Neural cell (in vitro differentiated cells): ENCODE data around the gene NEK6. TPM values are rescaled to one million over a fixed set of nuclear protein-coding genes. Genes with fewer than 3 reads are reported as not detected.

Experiments
- H2AFZ ChIP-seq: fragments of 200-600, 300-800 bp; sonication (generic), shearing (Covaris generic); 2 replicates; pipeline ENCODE4 v1.6.0; 2014; ENCODE audit warnings: low read depth, mild to moderate bottlenecking, antibody characterized with exemption, low read length, moderate library complexity
- H3F3A ChIP-seq: fragments of 200-600 bp; shearing (Covaris generic); 2 replicates; pipeline ENCODE4 v1.6.1; 2016; ENCODE audit warnings: mild to moderate bottlenecking, moderate library complexity, mixed read lengths, antibody characterized with exemption, low read length; ENCODE audit not compliant: insufficient read depth, poor library complexity, severe bottlenecking
- H3K27ac ChIP-seq: fragments of 200-600, 300-800 bp; sonication (generic), shearing (Covaris generic); 2 replicates; pipeline ENCODE4 v1.5.1; 2014; ENCODE audit warnings: mild to moderate bottlenecking, low read length, moderate library complexity
- H3K27me3 ChIP-seq: fragments of 300-800, 200-600 bp; sonication (generic), shearing (Covaris generic); 2 replicates; pipeline ENCODE4 v1.6.0; 2014; ENCODE audit warnings: mild to moderate bottlenecking, low read depth, low read length, moderate library complexity; ENCODE audit not compliant: insufficient read depth
- H3K36me3 ChIP-seq: fragments of 300-800, 200-600 bp; sonication (generic), shearing (Covaris generic); 2 replicates; pipeline ENCODE4 v1.5.1; 2014; ENCODE audit warnings: mild to moderate bottlenecking, antibody characterized with exemption, low read length, moderate library complexity; ENCODE audit not compliant: insufficient read depth
- H3K4me2 ChIP-seq: fragments of 300-800, 200-600 bp; sonication (generic), shearing (Covaris generic); 2 replicates; pipeline ENCODE4 v1.6.0; 2014; ENCODE audit warnings: mild to moderate bottlenecking, low read length
- H3K4me3 ChIP-seq: fragments of 300-800, 200-600 bp; sonication (generic), shearing (Covaris generic); 2 replicates; pipeline ENCODE4 v1.5.1; 2014; ENCODE audit warnings: mild to moderate bottlenecking, low read length, moderate library complexity
- H3K79me2 ChIP-seq: fragments of 200-600 bp; shearing (Covaris generic); replicated peaks from 2 replicates; pipeline ENCODE4 v1.6.0; 2014; ENCODE audit warnings: mild to moderate bottlenecking, low read length, moderate library complexity; ENCODE audit not compliant: insufficient read depth
- H3K9ac ChIP-seq: fragments of 300-800, 200-600 bp; sonication (generic), shearing (Covaris generic); 2 replicates; pipeline ENCODE4 v1.6.1; 2016; ENCODE audit warnings: mild to moderate bottlenecking, low read length, mixed read lengths
- H3K9me2 ChIP-seq: fragments of 200-600 bp; shearing (Covaris generic); 2 replicates; pipeline ENCODE4 v1.6.1; 2016; ENCODE audit warnings: mild to moderate bottlenecking, low read length, mixed read lengths; ENCODE audit not compliant: insufficient read depth
- H3K9me3 ChIP-seq: fragments of 200-600, 300-800 bp; sonication (generic), shearing (Covaris generic); 2 replicates; pipeline ENCODE4 v1.6.1; 2016; ENCODE audit warnings: mild to moderate bottlenecking, mixed run types, low read length, moderate library complexity, mixed read lengths
- H4K20me1 ChIP-seq: fragments of 200-600 bp; shearing (Covaris generic); 2 replicates; pipeline ENCODE4 v1.6.1; 2016; ENCODE audit warnings: mild to moderate bottlenecking, mixed run types; ENCODE audit not compliant: insufficient read depth
- EP300 ChIP-seq: fragments of 450-650 bp; conservative IDR thresholded peaks from 2 replicates; pipeline ENCODE4 v1.6.1; 2014; ENCODE audit warnings: antibody characterized with exemption, mild to moderate bottlenecking, moderate library complexity; ENCODE audit not compliant: poor library complexity, severe bottlenecking
- EZH2 ChIP-seq: fragments of 200-600, 300-800 bp; shearing (Covaris generic), sonication (generic); IDR thresholded peaks from 2 replicates; pipeline ENCODE4 v1.6.1; 2014; ENCODE audit warnings: antibody characterized with exemption, low read length, borderline replicate concordance, mild to moderate bottlenecking; ENCODE audit not compliant: insufficient read depth, poor library complexity, severe bottlenecking
- MXI1 ChIP-seq: fragments of 450-650 bp; conservative IDR thresholded peaks from 2 replicates; pipeline ENCODE4 v1.6.1; 2014; ENCODE audit warnings: antibody characterized with exemption, mild to moderate bottlenecking; ENCODE audit not compliant: poor library complexity, severe bottlenecking
- POLR2AphosphoS5 ChIP-seq: IDR thresholded peaks from 2 replicates; pipeline ENCODE4 v1.6.1; 2012
- RAD21 ChIP-seq: fragments of 450-650 bp; conservative IDR thresholded peaks from 2 replicates; pipeline ENCODE4 v1.6.1; 2014; ENCODE audit warnings: antibody characterized with exemption, mild to moderate bottlenecking, moderate library complexity
- SMC3 ChIP-seq: fragments of 450-650 bp; conservative IDR thresholded peaks from 2 replicates; pipeline ENCODE4 v1.6.1; 2014; ENCODE audit warnings: antibody characterized with exemption, mild to moderate bottlenecking, moderate library complexity; ENCODE audit not compliant: poor library complexity
- polyA plus RNA-seq: library from polyadenylated mRNA; depleted of rRNA; stranded (reverse); fragments of >200 nt; gene quantifications from 2 replicates; pipeline ENCODE4 v1.2.3, GENCODE V29; 2014
- TF ChIP-seq, protein P1 (sequence below): IDR thresholded peaks from 2 replicates; pipeline ENCODE4 v1.6.1; 2012; ENCODE audit warnings: borderline replicate concordance
- TF ChIP-seq, protein P2 (sequence below): fragments of 450-650 bp; IDR thresholded peaks from 2 replicates; pipeline ENCODE4 v1.5.1; 2014; ENCODE audit warnings: antibody characterized with exemption, mild to moderate bottlenecking, moderate library complexity; ENCODE audit not compliant: poor library complexity, severe bottlenecking

NEK6 gene
- polyA plus RNA-seq, 1 donor from 2014 or later = 4.6 TPM

DNA sequence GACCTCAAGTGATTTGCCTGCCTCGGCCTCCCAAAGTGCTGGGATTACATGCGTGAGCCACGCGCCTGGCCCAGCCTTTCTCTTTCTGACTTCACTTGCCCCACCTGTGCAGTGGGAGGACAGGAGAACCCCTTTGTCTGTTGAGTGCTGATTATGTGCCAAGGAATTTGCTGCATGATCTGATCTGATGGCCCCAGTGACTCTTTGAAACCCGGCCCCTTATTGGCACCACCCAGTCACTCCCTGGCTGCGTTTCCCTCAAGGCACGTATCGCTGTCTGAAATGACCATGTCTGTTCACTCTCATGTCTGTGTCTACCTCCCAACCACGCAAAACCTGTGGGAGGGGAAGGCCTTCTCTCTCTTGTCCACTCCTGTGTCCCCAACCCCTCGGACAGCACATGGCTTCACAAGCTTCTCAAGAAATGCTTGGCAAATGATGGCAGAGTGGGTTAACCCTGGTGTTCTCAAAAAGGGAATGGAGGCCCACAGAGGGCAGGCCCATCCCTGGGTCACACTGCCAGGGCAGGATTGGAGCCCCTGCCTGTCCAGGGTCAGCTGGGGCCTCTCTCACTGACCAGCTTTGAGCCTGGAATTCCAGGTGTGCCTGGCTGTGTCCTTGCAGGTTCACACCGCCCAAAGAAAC lies 21.9 kb downstream of the NEK6 start:
- TF ChIP-seq, protein P1, sequence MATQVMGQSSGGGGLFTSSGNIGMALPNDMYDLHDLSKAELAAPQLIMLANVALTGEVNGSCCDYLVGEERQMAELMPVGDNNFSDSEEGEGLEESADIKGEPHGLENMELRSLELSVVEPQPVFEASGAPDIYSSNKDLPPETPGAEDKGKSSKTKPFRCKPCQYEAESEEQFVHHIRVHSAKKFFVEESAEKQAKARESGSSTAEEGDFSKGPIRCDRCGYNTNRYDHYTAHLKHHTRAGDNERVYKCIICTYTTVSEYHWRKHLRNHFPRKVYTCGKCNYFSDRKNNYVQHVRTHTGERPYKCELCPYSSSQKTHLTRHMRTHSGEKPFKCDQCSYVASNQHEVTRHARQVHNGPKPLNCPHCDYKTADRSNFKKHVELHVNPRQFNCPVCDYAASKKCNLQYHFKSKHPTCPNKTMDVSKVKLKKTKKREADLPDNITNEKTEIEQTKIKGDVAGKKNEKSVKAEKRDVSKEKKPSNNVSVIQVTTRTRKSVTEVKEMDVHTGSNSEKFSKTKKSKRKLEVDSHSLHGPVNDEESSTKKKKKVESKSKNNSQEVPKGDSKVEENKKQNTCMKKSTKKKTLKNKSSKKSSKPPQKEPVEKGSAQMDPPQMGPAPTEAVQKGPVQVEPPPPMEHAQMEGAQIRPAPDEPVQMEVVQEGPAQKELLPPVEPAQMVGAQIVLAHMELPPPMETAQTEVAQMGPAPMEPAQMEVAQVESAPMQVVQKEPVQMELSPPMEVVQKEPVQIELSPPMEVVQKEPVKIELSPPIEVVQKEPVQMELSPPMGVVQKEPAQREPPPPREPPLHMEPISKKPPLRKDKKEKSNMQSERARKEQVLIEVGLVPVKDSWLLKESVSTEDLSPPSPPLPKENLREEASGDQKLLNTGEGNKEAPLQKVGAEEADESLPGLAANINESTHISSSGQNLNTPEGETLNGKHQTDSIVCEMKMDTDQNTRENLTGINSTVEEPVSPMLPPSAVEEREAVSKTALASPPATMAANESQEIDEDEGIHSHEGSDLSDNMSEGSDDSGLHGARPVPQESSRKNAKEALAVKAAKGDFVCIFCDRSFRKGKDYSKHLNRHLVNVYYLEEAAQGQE = no peak
- TF ChIP-seq EP300 = no peak
- no peak for TF ChIP-seq MXI1
- no peak for TF ChIP-seq EZH2
- TF ChIP-seq, protein P2, sequence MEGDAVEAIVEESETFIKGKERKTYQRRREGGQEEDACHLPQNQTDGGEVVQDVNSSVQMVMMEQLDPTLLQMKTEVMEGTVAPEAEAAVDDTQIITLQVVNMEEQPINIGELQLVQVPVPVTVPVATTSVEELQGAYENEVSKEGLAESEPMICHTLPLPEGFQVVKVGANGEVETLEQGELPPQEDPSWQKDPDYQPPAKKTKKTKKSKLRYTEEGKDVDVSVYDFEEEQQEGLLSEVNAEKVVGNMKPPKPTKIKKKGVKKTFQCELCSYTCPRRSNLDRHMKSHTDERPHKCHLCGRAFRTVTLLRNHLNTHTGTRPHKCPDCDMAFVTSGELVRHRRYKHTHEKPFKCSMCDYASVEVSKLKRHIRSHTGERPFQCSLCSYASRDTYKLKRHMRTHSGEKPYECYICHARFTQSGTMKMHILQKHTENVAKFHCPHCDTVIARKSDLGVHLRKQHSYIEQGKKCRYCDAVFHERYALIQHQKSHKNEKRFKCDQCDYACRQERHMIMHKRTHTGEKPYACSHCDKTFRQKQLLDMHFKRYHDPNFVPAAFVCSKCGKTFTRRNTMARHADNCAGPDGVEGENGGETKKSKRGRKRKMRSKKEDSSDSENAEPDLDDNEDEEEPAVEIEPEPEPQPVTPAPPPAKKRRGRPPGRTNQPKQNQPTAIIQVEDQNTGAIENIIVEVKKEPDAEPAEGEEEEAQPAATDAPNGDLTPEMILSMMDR = no peak
- TF ChIP-seq SMC3 = no peak
- no peak for TF ChIP-seq POLR2AphosphoS5
- TF ChIP-seq RAD21 = no peak
- no peaks in the 10 kb centered on the region for H4K20me1 ChIP-seq
- H3K9me2 ChIP-seq = no peaks in the 10 kb centered on the region
- H3K36me3 ChIP-seq = no peaks in the 10 kb centered on the region
- H3F3A ChIP-seq = no peaks in the 10 kb centered on the region
- no peak overlapping the region for H3K4me2 ChIP-seq
- H2AFZ ChIP-seq = no peak overlapping the region
- peaks cover 7% of the 10 kb centered on the region for H3K79me2 ChIP-seq
- H3K27ac ChIP-seq = no peak overlapping the region
- H3K4me3 ChIP-seq = no peak overlapping the region
- no peaks in the 10 kb centered on the region for H3K27me3 ChIP-seq
- no peaks in the 10 kb centered on the region for H3K9me3 ChIP-seq
- H3K9ac ChIP-seq = no peak overlapping the region

DNA sequence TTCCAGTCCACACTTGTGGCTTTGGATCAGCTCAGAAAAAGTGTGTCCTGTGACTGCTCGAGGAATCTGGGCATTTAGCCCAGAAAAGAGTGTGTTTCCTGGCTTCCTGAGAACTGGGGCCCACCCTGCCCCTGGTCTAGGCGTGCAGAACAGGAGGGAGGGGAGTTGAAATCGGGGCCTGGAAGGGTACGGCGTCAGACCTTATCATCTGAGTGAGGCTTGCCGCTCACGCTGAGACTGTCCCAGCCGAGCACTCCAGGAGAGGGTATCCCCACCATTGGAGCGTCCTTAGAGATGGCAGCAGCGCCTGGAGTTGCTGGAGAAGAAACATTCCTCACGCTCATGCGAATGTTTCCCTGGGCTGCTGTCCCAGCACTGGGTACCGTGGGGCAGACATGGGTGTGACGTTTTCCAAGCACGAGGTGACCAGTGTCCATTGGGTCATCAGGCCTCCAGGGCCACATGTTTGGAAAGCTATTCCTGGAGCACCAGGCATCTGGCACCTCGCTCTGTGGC lies 22.5 kb downstream of the NEK6 start:
- peaks cover 7% of the 10 kb centered on the region for H3K79me2 ChIP-seq
- H3K9ac ChIP-seq = no peak overlapping the region

More for the DNA sequence above, 22.5 kb downstream of the NEK6 start:
- Histone ChIP-seq H2AFZ (no peak overlapping the region), H3K4me3 (no peak overlapping the region), H3K27me3 (no peaks in the 10 kb centered on the region), H3K9me2 (no peaks in the 10 kb centered on the region), H3K9me3 (no peaks in the 10 kb centered on the region), H4K20me1 (no peaks in the 10 kb centered on the region), H3K36me3 (no peaks in the 10 kb centered on the region), H3F3A (no peaks in the 10 kb centered on the region), H3K4me2 (no peak overlapping the region), H3K27ac (no peak overlapping the region)
- no peak for TF ChIP-seq EZH2
- no peak for TF ChIP-seq EP300
